K562 treated with DMSO at 1 percent for 24 hours (cell line): ENCODE measurements around the gene MYO9A. TPM values are rescaled to one million over a fixed set of nuclear protein-coding genes. Genes with fewer than 3 reads are reported as not detected.

ENCODE experiments used
- total RNA-seq: library from RNA; unstranded; fragments of 300-600 nt; gene quantifications from 2 replicates; pipeline ENCODE4 v1.2.3, GENCODE V29; 2022; ENCODE audit warnings: low read depth; ENCODE audit not compliant: insufficient read depth

The MYO9A gene, protein sequence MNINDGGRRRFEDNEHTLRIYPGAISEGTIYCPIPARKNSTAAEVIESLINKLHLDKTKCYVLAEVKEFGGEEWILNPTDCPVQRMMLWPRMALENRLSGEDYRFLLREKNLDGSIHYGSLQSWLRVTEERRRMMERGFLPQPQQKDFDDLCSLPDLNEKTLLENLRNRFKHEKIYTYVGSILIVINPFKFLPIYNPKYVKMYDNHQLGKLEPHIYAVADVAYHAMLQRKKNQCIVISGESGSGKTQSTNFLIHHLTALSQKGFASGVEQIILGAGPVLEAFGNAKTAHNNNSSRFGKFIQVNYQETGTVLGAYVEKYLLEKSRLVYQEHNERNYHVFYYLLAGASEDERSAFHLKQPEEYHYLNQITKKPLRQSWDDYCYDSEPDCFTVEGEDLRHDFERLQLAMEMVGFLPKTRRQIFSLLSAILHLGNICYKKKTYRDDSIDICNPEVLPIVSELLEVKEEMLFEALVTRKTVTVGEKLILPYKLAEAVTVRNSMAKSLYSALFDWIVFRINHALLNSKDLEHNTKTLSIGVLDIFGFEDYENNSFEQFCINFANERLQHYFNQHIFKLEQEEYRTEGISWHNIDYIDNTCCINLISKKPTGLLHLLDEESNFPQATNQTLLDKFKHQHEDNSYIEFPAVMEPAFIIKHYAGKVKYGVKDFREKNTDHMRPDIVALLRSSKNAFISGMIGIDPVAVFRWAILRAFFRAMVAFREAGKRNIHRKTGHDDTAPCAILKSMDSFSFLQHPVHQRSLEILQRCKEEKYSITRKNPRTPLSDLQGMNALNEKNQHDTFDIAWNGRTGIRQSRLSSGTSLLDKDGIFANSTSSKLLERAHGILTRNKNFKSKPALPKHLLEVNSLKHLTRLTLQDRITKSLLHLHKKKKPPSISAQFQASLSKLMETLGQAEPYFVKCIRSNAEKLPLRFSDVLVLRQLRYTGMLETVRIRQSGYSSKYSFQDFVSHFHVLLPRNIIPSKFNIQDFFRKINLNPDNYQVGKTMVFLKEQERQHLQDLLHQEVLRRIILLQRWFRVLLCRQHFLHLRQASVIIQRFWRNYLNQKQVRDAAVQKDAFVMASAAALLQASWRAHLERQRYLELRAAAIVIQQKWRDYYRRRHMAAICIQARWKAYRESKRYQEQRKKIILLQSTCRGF (N-terminal part only)
- 5.3 and 5.7 TPM in 2 replicates for total RNA-seq

GRCh38 chr15:72118017-72118978 is at the start of gene MYO9A, which contains the start of gene SENP8:
Gene MYO9A (minus strand): TSS chr15:72118150. CDS start chr15:72046563, 71,587 bp downstream.
Gene SENP8 (plus strand): TSS chr15:72118403. CDS start chr15:72139624, 21,221 bp downstream.

GRCh38 chr15:71810256-71811035 is 307.5 kb downstream of the MYO9A start, which contains the start of gene NR2E3:
Gene NR2E3 (plus strand): TSS chr15:71810554. CDS start chr15:71810744, 190 bp downstream.

Other genes with a start within 250 kb of the MYO9A start
- 1.2 and 1.9 TPM in 2 replicates for gene SENP8, start 253 bp upstream of the MYO9A start, total RNA-seq
- not detected in 2 replicates for gene GRAMD2A, start 79.6 kb upstream of the MYO9A start, total RNA-seq
- 1,389 and 1,398 TPM in 2 replicates for gene PKM, start 113.0 kb upstream of the MYO9A start, total RNA-seq
- 29.1 and 29.6 TPM in 2 replicates for gene PARP6, start 154.4 kb upstream of the MYO9A start, total RNA-seq
- 0.25 and 0.79 TPM in 2 replicates for gene CELF6, start 202.0 kb upstream of the MYO9A start, total RNA-seq